HepG2 (cell line): ENCODE results near the gene HSP90AB1.
"Not testable (repeated sequence)": the region's sequence is repeated elsewhere in the genome, so short reads cannot be mapped to it uniquely, and the experiment has no call there.

ENCODE experiments used
- CBX5 ChIP-seq: sonication (generic); formaldehyde crosslinking; IDR thresholded peaks from 2 replicates; pipeline ENCODE4 v1.4.0; 2020; ENCODE audit warnings: missing genetic modification reagents, borderline replicate concordance
- CTCF ChIP-seq: sonication (generic); formaldehyde crosslinking; IDR thresholded peaks from 2 replicates; pipeline ENCODE4 v1.5.0; 2020; ENCODE audit warnings: mild to moderate bottlenecking, missing genetic modification reagents, moderate library complexity
- FOXK1 ChIP-seq: sonication (generic); formaldehyde crosslinking; IDR thresholded peaks from 2 replicates; pipeline ENCODE4 v1.4.0; 2020; ENCODE audit warnings: low read depth, missing genetic modification reagents, borderline replicate concordance
- HDAC2 ChIP-seq: sonication (generic); formaldehyde crosslinking; IDR thresholded peaks from 2 replicates; pipeline ENCODE4 v1.4.0; 2020; ENCODE audit warnings: missing genetic modification reagents
- KDM1A ChIP-seq: IDR thresholded peaks from 2 replicates; pipeline ENCODE4 v1.6.1; 2016; ENCODE audit warnings: missing compliant biosample characterization
- POLR2AphosphoS5 ChIP-seq: IDR thresholded peaks from 2 replicates; pipeline ENCODE4 v1.6.1; 2012; ENCODE audit warnings: low read depth, low read length
- SALL2 ChIP-seq: sonication (generic); formaldehyde crosslinking; IDR thresholded peaks from 2 replicates; pipeline ENCODE4 v1.8.1; 2023; ENCODE audit warnings: mild to moderate bottlenecking, missing genetic modification reagents, inconsistent platforms
- WIZ ChIP-seq: sonication (generic); formaldehyde crosslinking; IDR thresholded peaks from 2 replicates; pipeline ENCODE4 v1.5.1; 2020; ENCODE audit warnings: mild to moderate bottlenecking, missing genetic modification reagents
- ZNF207 ChIP-seq: fragments of 450-650 bp; IDR thresholded peaks from 2 replicates; pipeline ENCODE4 v1.6.1; 2016; ENCODE audit warnings: antibody characterized with exemption, borderline replicate concordance
- ZNF496 ChIP-seq: sonication (generic); formaldehyde crosslinking; IDR thresholded peaks from 2 replicates; pipeline ENCODE4 v1.8.1; 2023; ENCODE audit warnings: mild to moderate bottlenecking, moderate library complexity, missing genetic modification reagents; ENCODE audit not compliant: insufficient replicate concordance
- ZNF598 ChIP-seq: sonication (generic); formaldehyde crosslinking; IDR thresholded peaks from 2 replicates; pipeline ENCODE4 v1.5.1; 2020; ENCODE audit warnings: mild to moderate bottlenecking, missing genetic modification reagents, borderline replicate concordance
- ZNF609 ChIP-seq: sonication (generic); formaldehyde crosslinking; IDR thresholded peaks from 2 replicates; pipeline ENCODE4 v1.4.0; 2020; ENCODE audit warnings: mild to moderate bottlenecking, missing genetic modification reagents, borderline replicate concordance
- ZNF713 ChIP-seq: sonication (generic); formaldehyde crosslinking; IDR thresholded peaks from 2 replicates; pipeline ENCODE4 v1.4.0; 2020; ENCODE audit warnings: mild to moderate bottlenecking, missing genetic modification reagents

- not testable (repeated sequence) for TF ChIP-seq ZNF609; ZNF598; ZNF496 (CRISPR knock-in tag); WIZ; HDAC2; CTCF (CRISPR knock-in tag); CBX5; POLR2AphosphoS5; ZNF713 (CRISPR knock-in tag); ZNF207; KDM1A (CRISPR knock-in tag); FOXK1; SALL2 (CRISPR knock-in tag)
These were observed 15.5 kb upstream of the HSP90AB1 start for GRCh38 chr6:44231426-44231825.
